ENCODE results near the gene UHRF2.

GRCh38 chr9:6450641-6451375 lies 37.8 kb downstream of the UHRF2 start:
- TF ChIP-seq GATA2 (IDR thresholded peaks at IDR 0.05; ENCODE audit: low read depth, low read length) (no peak), GATA3 (IDR thresholded peaks at IDR 0.05; ENCODE audit: low read depth, low read length) (no peak)
